Activated T-cell treated with anti-CD3 and anti-CD28 coated beads for 4 hours (primary cell): ENCODE results near the gene ATG7.
"Not testable (repeated sequence)": the region's sequence is repeated elsewhere in the genome, so short reads cannot be mapped to it uniquely, and the experiment has no call there.

Experiments
- DNase-seq: peaks from one replicate; pipeline ENCODE4 v3.0.0-alpha.2; 2020

The ATG7 gene

GRCh38 chr3:11514191-11514821 is 242.1 kb downstream of the ATG7 start:
- DNase-seq: no peak

- no peak for DNase-seq
Observed at GRCh38 chr3:11517601-11518000, 245.4 kb downstream of the ATG7 start.

GRCh38 chr3:11521167-11521566 is 249.0 kb downstream of the ATG7 start:
- no peak for DNase-seq

- no peak for DNase-seq
Observed at GRCh38 chr3:11522398-11522715, 250.2 kb downstream of the ATG7 start.

GRCh38 chr3:11522953-11523571 is 250.9 kb downstream of the ATG7 start:
- DNase-seq: no peak

GRCh38 chr3:11523572-11524101 is 251.4 kb downstream of the ATG7 start:
- no peak for DNase-seq

GRCh38 chr3:11526121-11526520 is 253.9 kb downstream of the ATG7 start:
- not testable (repeated sequence) for DNase-seq

GRCh38 chr3:11529281-11529680 is 257.1 kb downstream of the ATG7 start:
- DNase-seq: no peak

GRCh38 chr3:11530153-11530721 is 258.0 kb downstream of the ATG7 start:
- no peak for DNase-seq

GRCh38 chr3:11532931-11533391 is 260.8 kb downstream of the ATG7 start:
- DNase-seq: no peak

GRCh38 chr3:11534011-11534792 is 262.0 kb downstream of the ATG7 start:
- no peak for DNase-seq

- no peak for DNase-seq
Observed at GRCh38 chr3:11534793-11535101, 262.6 kb downstream of the ATG7 start.

- DNase-seq: no peak
Observed at GRCh38 chr3:11535243-11535960, 263.2 kb downstream of the ATG7 start.

GRCh38 chr3:11536132-11536935 is 264.1 kb downstream of the ATG7 start:
- no peak for DNase-seq

GRCh38 chr3:11536936-11537612 is 264.9 kb downstream of the ATG7 start:
- no peak for DNase-seq

GRCh38 chr3:11538581-11538980 is 266.4 kb downstream of the ATG7 start:
- DNase-seq: no peak

GRCh38 chr3:11539218-11539617 is 267.0 kb downstream of the ATG7 start:
- no peak for DNase-seq

- no peak for DNase-seq
Observed at GRCh38 chr3:11539677-11540076, 267.5 kb downstream of the ATG7 start.

GRCh38 chr3:11541321-11542303 is 269.4 kb downstream of the ATG7 start:
- DNase-seq: no peak

- no peak for DNase-seq
Observed at GRCh38 chr3:11542551-11542950, 270.4 kb downstream of the ATG7 start.
